DMS 273 (cell line): ENCODE measurements around the gene ARID2.

Experiments used
- DNase-seq: peaks from one replicate; lab custom pipeline; 2025; ENCODE audit not compliant: unreplicated experiment; lab: John Stamatoyannopoulos, UW

ARID2 gene

GRCh38 chr12:45760333-45760732 lies 30.8 kb downstream of the ARID2 start:
- no peak for DNase-seq

GRCh38 chr12:45762185-45763110 lies 32.9 kb downstream of the ARID2 start:
- DNase-seq = peak; percentile 55

- no peak for DNase-seq
Observed at GRCh38 chr12:45763381-45763780, 33.9 kb downstream of the ARID2 start.

DNA sequence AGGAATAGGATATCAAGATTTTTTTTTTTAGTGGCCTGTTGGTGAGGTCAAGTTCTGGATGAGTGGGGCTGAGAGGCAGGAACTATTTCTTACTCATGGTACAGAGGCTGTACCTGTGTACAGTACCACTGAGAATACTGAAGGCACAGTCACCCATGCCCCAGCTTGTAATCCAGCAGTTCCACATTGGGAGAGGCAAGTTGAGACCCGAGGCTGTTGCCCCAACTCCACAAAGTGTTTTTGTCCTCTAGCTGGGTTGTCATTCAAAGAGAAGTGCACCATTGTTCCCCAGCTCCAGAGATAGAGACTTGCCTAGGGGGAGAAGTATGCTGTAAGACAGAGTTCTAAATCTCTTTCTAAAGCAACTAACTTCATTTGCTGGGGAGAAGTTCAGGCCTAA lies 38.7 kb downstream of the ARID2 start:
- no peak for DNase-seq

- DNase-seq = peak; percentile 42
Observed at GRCh38 chr12:45773747-45774146, 44.2 kb downstream of the ARID2 start.

GRCh38 chr12:45774508-45775162 lies 45.1 kb downstream of the ARID2 start:
- DNase-seq = no peak

- DNase-seq = peak; percentile 3
Observed at GRCh38 chr12:45775465-45775864, 46.0 kb downstream of the ARID2 start.

DNA sequence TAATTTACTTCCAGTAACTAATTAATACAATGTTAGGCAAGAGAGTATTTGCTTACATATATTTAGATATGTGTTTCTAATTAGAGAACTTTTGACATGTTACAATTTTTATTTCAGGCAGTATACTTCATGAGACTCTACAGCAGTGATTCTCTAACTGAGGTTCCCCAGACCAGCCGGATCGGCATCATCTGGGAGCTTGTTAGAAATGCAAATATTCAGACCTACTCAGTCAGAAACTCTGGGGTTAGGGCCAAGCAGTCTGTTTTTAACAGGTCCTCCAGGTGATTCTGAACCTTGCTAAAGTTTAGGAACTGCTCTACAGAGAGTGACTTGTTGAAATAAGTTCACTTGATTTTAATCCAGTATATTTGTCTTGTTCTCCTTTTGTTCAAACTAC lies 46.5 kb downstream of the ARID2 start:
- DNase-seq = peak; percentile 35

GRCh38 chr12:45779936-45780335 lies 50.4 kb downstream of the ARID2 start:
- no peak for DNase-seq

GRCh38 chr12:45781080-45781479 lies 51.6 kb downstream of the ARID2 start:
- DNase-seq = no peak

DNA sequence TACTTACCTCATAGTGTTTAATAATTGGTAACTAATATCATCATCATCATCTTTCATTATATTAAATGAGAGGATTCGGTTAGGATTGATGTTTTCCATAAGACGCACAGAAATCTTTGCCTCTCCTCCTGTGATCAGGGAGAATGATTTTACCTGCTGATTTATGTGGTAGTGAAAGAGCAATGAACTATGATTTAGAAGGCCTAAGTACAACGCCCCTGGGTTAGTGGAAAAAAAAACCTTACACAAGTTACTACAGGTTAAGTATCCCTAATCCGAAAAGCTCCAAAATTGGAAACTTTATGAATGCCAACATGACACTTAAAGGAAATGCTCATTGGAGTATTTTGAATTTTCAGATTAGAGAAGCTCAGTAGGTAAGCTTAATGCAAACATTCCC lies 55.8 kb downstream of the ARID2 start:
- DNase-seq = no peak

DNA sequence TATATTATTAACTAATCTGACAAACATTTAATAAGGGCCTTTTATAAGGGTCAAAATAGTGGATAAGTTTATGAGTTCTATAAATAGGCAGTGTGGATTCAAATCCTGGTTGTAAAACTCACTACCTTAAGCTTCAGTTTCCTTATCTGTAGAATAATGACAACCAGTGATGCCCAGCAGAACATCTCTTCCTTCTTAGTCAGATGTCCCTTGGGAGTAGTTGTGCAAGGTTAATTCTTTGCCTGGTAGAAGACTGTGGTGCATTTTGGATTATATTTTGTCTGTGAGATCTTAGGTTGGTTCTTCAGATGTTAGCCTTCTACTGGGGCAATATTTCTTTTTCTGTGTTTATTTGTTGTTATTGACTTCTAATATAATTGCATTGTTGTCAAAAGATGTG lies 59.5 kb downstream of the ARID2 start:
- DNase-seq = peak; percentile 1

- no peak for DNase-seq
Observed at GRCh38 chr12:45794422-45794821, 64.9 kb downstream of the ARID2 start.

DNA sequence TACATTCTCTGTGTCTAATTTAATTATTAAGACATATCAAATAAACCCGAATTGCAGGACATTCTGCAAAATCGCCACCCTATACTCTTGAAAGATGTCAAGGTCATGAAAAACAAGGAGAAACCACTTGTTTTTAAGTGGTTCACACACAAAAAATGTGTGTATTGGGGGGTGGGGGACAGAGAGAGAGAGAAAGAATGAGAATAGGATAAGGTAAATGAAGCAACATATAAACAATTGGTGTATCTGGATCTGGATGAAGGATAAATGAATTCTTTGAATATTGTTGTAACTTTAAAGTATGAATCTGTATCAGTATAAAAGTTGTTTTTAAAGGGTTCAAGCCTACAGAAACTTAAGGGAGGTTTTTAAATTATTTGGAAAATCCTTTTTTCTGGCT lies 72.1 kb downstream of the ARID2 start:
- DNase-seq = no peak

GRCh38 chr12:45803111-45803510 lies 73.6 kb downstream of the ARID2 start:
- no peak for DNase-seq

DNA sequence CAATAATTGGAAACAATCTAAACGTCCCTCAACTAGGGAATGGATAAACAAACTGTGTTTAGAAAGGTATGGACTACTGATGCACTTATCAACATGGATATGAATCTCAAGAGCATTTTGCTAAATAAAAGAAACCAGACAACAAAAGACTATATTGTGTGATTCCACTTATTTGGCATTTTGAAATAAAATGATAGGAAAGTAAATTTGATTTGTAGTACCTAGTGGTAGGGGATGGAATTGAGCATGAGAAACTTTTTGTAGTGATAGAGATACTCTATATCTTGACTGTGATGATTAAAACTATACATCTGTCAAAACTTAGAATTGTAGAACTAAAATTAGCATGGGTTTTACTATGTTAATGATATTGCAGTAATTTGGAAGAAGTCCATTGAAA lies 87.1 kb downstream of the ARID2 start:
- DNase-seq = no peak

- DNase-seq = no peak
Observed at GRCh38 chr12:45827974-45828373, 98.5 kb downstream of the ARID2 start.

DNA sequence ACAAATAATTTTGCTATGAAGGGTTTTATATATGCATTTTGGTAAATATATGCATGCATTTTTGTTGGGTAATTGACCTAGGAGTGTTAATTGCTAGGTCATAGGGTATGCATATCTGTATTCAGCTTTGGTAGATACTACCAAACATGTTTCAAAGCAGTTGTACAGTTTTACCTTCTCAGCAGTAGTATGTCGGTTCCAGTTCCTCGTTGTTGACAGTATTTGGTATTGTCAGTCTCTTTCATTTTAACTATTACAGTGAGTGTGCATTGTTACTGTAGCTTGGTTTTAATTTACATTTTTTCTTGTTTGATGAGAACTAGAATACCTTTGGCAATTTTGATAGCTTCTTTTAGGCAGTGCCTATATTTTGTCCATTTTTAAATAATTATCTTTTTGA lies 98.9 kb downstream of the ARID2 start:
- no peak for DNase-seq

GRCh38 chr12:45831590-45831989 lies 102.1 kb downstream of the ARID2 start:
- no peak for DNase-seq

GRCh38 chr12:45833401-45833800 lies 103.9 kb downstream of the ARID2 start:
- no peak for DNase-seq

DNA sequence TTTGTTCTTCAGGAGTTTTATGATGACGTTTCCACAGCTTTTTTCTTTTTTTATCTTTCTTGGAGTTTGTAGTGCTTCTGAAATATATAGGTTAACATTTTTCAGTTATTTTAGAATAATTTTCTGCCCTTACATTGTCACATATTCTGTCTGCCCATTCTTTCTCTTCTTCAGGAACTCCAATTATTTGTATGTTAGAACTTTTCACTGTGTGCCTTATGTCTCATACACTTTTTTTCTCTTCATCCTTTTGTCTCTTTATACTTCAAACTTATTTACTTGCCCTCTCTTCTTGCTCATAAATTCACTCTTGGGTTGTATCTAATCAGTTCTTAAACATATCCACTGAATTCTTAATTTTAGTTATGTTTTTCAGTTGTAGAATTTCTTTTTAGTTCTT lies 105.3 kb downstream of the ARID2 start:
- DNase-seq = no peak

GRCh38 chr12:45839917-45840316 lies 110.4 kb downstream of the ARID2 start:
- no peak for DNase-seq
